GM12878 (cell line): Measurements from ENCODE around the gene TBX10. TPM values are rescaled to one million over a fixed set of nuclear protein-coding genes. Genes with fewer than 3 reads are reported as not detected.

Source experiments
- ATAC-seq: fragments of 200-7000 bp; cut with Tn5 transposase; 3 replicates; pipeline ENCODE4 v1.9.1; 2020; ENCODE audit warnings: mild to moderate bottlenecking, moderate library complexity
- BruUV-seq: library from RNA; stranded (reverse); fragments of 400-500 nt; replicated peaks from 2 replicates; lab custom pipeline; 2021; lab: Mats Ljungman, UMichigan
- CTCF ChIA-PET: fragments of 300-600 bp; sonication (Branson Sonifier 250); formaldehyde crosslinking; extraction: SDS; loops from one replicate; lab custom pipeline; 2021; ENCODE audit warnings: inconsistent platforms; lab: Yijun Ruan, JAX
- POLR2A ChIA-PET: fragments of 350-600 bp; formaldehyde crosslinking; extraction: SDS; loops from one replicate; lab custom pipeline; 2021; ENCODE audit warnings: inconsistent platforms; lab: Charles Lee
- RAD21 ChIA-PET: fragments of 300-600 bp; sonication (Branson Sonifier 250); formaldehyde crosslinking; loops from one replicate; lab custom pipeline; 2023; ENCODE audit warnings: antibody characterized with exemption; ENCODE audit not compliant: unreplicated experiment; lab: Charles Lee
- SMC1A ChIA-PET: fragments of 300-600 bp; sonication (Branson Sonifier 250); formaldehyde crosslinking; loops from one replicate; lab custom pipeline; 2023; ENCODE audit not compliant: unreplicated experiment, uncharacterized antibody; lab: Charles Lee
- DNase-seq: peaks from one replicate; pipeline ENCODE4 v3.0.0-alpha.2; 2011; ENCODE audit warnings: low read depth, low spot score
- FAIRE-seq: peaks from 3 replicates; lab custom pipeline; 2011; peaks lifted over from hg19 to GRCh38; lab: Jason Lieb, UNC
- H2AFZ ChIP-seq: 2 replicates; pipeline ENCODE4 v1.6.0; 2011; ENCODE audit warnings: low read depth, low read length, control low read depth; ENCODE audit not compliant: control insufficient read depth
- H3K27ac ChIP-seq: 2 replicates; pipeline ENCODE4 v1.5.1; 2011; ENCODE audit warnings: control low read depth; ENCODE audit not compliant: control insufficient read depth, insufficient read depth
- H3K27me3 ChIP-seq, 2 experiments: replicated peaks in 1 of 2; 2 replicates each; pipeline versions ENCODE4 v1.6.0 to v1.6.1; 2011; ENCODE audit warnings: low read length in 1 of 2; ENCODE audit not compliant: control insufficient read depth in 2 of 2, insufficient read depth in 2 of 2
- H3K36me3 ChIP-seq, 2 experiments: 2 replicates each; pipeline ENCODE4 v1.5.1; 2011; ENCODE audit warnings: low read length in 1 of 2; ENCODE audit not compliant: control insufficient read depth in 2 of 2, insufficient read depth in 2 of 2
- H3K4me1 ChIP-seq: 2 replicates; pipeline ENCODE4 v1.6.1; 2011; ENCODE audit warnings: mild to moderate bottlenecking, low read length, moderate library complexity, mixed read lengths; ENCODE audit not compliant: control insufficient read depth, insufficient read depth
- H3K4me2 ChIP-seq: 2 replicates; pipeline ENCODE4 v1.6.0; 2011; ENCODE audit warnings: control low read depth; ENCODE audit not compliant: control insufficient read depth, insufficient read depth
- H3K4me3 ChIP-seq: fragments of 200-600 bp; sonication (generic); 2 replicates; pipeline ENCODE4 v1.5.1; 2016
- H3K79me2 ChIP-seq: 2 replicates; pipeline ENCODE4 v1.6.0; 2011; ENCODE audit warnings: low read length; ENCODE audit not compliant: control insufficient read depth, insufficient read depth
- H3K9ac ChIP-seq: 2 replicates; pipeline ENCODE4 v1.8.0; 2011; ENCODE audit warnings: low read length, control low read depth, mixed read lengths; ENCODE audit not compliant: control insufficient read depth, insufficient read depth
- H3K9me3 ChIP-seq: replicated peaks from 3 replicates; pipeline ENCODE4 v1.5.1; 2011; ENCODE audit warnings: mild to moderate bottlenecking, low read length; ENCODE audit not compliant: control insufficient read depth, insufficient read depth
- H4K20me1 ChIP-seq: 2 replicates; pipeline ENCODE4 v1.6.0; 2011; ENCODE audit not compliant: control insufficient read depth, insufficient read depth
- ASH2L ChIP-seq: fragments of 300-600, 200-600 bp; sonication (generic); IDR thresholded peaks from 2 replicates; pipeline ENCODE4 v1.6.1; 2017; ENCODE audit warnings: low read depth, mild to moderate bottlenecking, borderline replicate concordance
- BMI1 ChIP-seq: fragments of 450-650 bp; IDR thresholded peaks from 2 replicates; pipeline ENCODE4 v1.6.1; 2016; ENCODE audit warnings: mild to moderate bottlenecking, moderate library complexity, borderline replicate concordance
- CHD1 ChIP-seq: IDR thresholded peaks from 2 replicates; pipeline ENCODE4 v1.6.1; 2012; ENCODE audit warnings: low read depth, low read length, improper control_type of control experiment
- EGR1 ChIP-seq, 2 experiments: IDR thresholded peaks; 1 replicate in 1 of 2; 2 replicates in 1 of 2; pipeline ENCODE4 v1.6.1; 2011 to 2012; ENCODE audit warnings: low read depth in 2 of 2, low read length in 2 of 2, borderline replicate concordance in 1 of 2, mild to moderate bottlenecking in 1 of 2, moderate library complexity in 1 of 2
- NBN ChIP-seq: fragments of 450-650 bp; IDR thresholded peaks from 2 replicates; pipeline ENCODE4 v1.6.1; 2016
- NFYB ChIP-seq: IDR thresholded peaks from 2 replicates; pipeline ENCODE4 v1.6.1; 2011; ENCODE audit warnings: low read depth, mild to moderate bottlenecking, low read length, improper control_type of control experiment, moderate library complexity; ENCODE audit not compliant: insufficient read depth
- SUZ12 ChIP-seq: fragments of 200-600 bp; sonication (generic); IDR thresholded peaks from one replicate; pipeline ENCODE4 v1.6.1; 2018; ENCODE audit warnings: antibody characterized with exemption, mild to moderate bottlenecking; ENCODE audit not compliant: unreplicated experiment
- TCF7 ChIP-seq: IDR thresholded peaks from 2 replicates; pipeline ENCODE4 v1.6.1; 2014; ENCODE audit warnings: antibody characterized with exemption, borderline replicate concordance
- ZNF274 ChIP-seq: IDR thresholded peaks from one replicate; pipeline ENCODE4 v1.8.0; 2011; ENCODE audit not compliant: insufficient read length, insufficient read depth
- WGBS: methylation state at CpG from one replicate; pipeline ENCODE4 v1.1.6; 2016; ENCODE audit warnings: low lambda C conversion rate; ENCODE audit not compliant: insufficient replicate concordance, insufficient coverage; ENCODE audit errors: missing lambda C conversion rate; 5-methylcytosine and 5-hydroxymethylcytosine counted together
- in situ Hi-C: fragments of 300-500 bp; cut with MboI; formaldehyde crosslinking; loops from 9 replicates; pipeline ENCODE4 v1.14.3; 2018; ENCODE audit warnings: mixed read lengths
- intact Hi-C: fragments of 100-400 bp; cut with micrococcal nuclease; formaldehyde crosslinking; loops from one replicate; pipeline ENCODE4 v1.14.2; 2022; ENCODE audit not compliant: unreplicated experiment
- polyA plus RNA-seq, 11 experiments: library from polyadenylated mRNA; depleted of rRNA in 4 of 11; unstranded in 6 of 11; stranded (reverse) in 5 of 11; fragments of >200 nt; fragmentation: Nextera tagmentation in 4 of 11; fragmentation: Illumina TruSeq in 1 of 11; extraction: Ambion mirVana in 4 of 11; extraction: Trizol in 1 of 11; gene quantifications; 1 replicate in 1 of 11; 2 replicates in 10 of 11; pipeline versions ENCODE4 v1.2.1 to v1.2.3, GENCODE V29; 2011 to 2016; ENCODE audit warnings: inconsistent platforms in 2 of 11, missing spikeins in 2 of 11, low read depth in 1 of 11
- total RNA-seq, 4 experiments: library from RNA; depleted of rRNA in 3 of 4; stranded (reverse); fragments of >200 nt in 3 of 4; fragmentation: Illumina TruSeq in 1 of 4; extraction: Trizol in 1 of 4; gene quantifications; 2 replicates each; pipeline versions ENCODE4 v1.2.1 to v1.2.3, GENCODE V29; 2013 to 2021
- TF ChIP-seq, protein P1 (sequence below): fragments of 150-350 bp; IDR thresholded peaks from 2 replicates; pipeline ENCODE4 v1.6.1; 2014; ENCODE audit warnings: mild to moderate bottlenecking, low read depth, low read length
- TF ChIP-seq, protein P2 (sequence below): fragments of 450-650 bp; IDR thresholded peaks from 2 replicates; pipeline ENCODE4 v1.6.1; 2017; ENCODE audit warnings: low read depth, mild to moderate bottlenecking, moderate library complexity
- TF ChIP-seq, protein P3 (sequence below): IDR thresholded peaks from 2 replicates; pipeline ENCODE4 v1.6.1; 2012; ENCODE audit warnings: mild to moderate bottlenecking, low read depth, low read length

Gene TBX10
- total and polyA plus RNA-seq, 10 of the 15 experiments (the other 5 are each of a cell fraction or from before 2014, with no cell fraction given), result 0.10 to 0.44 (median 0.20) TPM; not detected in 4

DNA sequence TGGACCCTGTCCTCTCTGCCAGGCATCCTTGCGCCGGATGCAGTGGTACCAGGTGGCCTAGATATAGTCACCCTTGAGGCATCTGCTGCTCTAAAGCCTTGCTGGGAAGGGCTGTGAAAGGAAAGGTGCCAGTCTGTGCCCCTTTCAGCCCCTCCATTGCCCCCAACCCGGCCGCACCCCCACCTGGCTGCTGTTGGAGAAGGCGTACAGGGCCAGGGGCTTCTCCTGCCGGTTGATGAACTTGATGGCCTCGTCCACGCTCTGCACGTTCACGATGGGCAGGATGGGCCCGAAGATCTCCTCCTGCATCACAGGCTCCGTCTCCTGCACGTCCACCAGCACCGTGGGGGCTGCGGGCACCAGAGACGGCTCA lies 24.6 kb upstream of the TBX10 start (continued):
- TF ChIP-seq ZNF274, result no peak

DNA sequence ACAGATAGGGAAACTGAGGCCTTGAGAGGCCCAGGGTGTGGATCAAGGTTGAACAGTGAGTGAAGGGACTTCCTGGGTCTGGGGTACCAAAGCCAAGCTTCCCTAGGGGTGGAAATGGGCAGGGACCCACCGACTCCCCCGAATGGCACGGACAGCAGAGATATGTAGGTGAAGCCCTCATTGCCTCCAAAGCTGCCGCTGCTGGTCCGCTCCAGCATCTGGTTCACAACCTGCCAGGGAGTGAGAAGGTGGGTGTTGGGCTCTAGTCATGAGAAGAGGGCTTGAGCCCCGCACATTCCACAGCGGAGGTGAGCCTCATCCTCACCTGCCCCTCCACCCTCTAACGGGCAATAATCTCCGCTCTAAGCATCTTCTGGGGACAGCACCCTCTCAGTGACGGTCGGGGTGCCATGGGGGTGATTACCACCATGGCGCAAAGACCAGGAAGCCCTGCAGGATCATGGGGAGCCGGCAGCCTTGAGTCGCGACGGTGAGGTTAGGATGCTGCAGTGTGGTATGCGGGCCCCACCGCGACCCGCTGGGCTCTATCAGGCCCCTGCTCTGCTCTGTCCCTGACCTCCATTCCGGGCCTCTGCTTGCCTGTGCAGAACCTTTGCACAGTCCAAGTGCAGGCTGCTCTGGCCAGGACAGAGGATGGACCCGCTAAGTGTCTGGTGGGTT lies 24.1 kb upstream of the TBX10 start:
- Histone ChIP-seq H3K79me2 (no peaks in the 10 kb centered on the region), H3K4me1 (peaks cover 16% of the 10 kb centered on the region), H3K27ac (no peak overlapping the region), H2AFZ (no peak overlapping the region), H3K9ac (no peak overlapping the region), H3K9me3 (no peaks in the 10 kb centered on the region), H3K4me3 (no peak overlapping the region), H3K27me3 (peaks cover 0 to 2% of the 10 kb centered on the region in 2 experiments; a peak in 2 of 4 replicates), H3K4me2 (no peak overlapping the region), H4K20me1 (no peaks in the 10 kb centered on the region), H3K36me3 (no peaks in the 10 kb centered on the region)
- FAIRE-seq, result no peak
- WGBS, result 74% methylated on average over 22 of the region's 22 CpGs
- TF ChIP-seq CHD1 (no peak), TCF7 (no peak), EGR1 (IDR thresholded peaks at IDR 0.05; ENCODE audit: borderline replicate concordance in 1 of 2, low read depth in 2 of 2, low read length in 2 of 2) (no peak), ASH2L (no peak), SUZ12 (no peak), NBN (no peak), NFYB (no peak), BMI1 (no peak)
- TF ChIP-seq, protein P1, sequence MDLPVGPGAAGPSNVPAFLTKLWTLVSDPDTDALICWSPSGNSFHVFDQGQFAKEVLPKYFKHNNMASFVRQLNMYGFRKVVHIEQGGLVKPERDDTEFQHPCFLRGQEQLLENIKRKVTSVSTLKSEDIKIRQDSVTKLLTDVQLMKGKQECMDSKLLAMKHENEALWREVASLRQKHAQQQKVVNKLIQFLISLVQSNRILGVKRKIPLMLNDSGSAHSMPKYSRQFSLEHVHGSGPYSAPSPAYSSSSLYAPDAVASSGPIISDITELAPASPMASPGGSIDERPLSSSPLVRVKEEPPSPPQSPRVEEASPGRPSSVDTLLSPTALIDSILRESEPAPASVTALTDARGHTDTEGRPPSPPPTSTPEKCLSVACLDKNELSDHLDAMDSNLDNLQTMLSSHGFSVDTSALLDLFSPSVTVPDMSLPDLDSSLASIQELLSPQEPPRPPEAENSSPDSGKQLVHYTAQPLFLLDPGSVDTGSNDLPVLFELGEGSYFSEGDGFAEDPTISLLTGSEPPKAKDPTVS, result no peak
- TF ChIP-seq, protein P2, sequence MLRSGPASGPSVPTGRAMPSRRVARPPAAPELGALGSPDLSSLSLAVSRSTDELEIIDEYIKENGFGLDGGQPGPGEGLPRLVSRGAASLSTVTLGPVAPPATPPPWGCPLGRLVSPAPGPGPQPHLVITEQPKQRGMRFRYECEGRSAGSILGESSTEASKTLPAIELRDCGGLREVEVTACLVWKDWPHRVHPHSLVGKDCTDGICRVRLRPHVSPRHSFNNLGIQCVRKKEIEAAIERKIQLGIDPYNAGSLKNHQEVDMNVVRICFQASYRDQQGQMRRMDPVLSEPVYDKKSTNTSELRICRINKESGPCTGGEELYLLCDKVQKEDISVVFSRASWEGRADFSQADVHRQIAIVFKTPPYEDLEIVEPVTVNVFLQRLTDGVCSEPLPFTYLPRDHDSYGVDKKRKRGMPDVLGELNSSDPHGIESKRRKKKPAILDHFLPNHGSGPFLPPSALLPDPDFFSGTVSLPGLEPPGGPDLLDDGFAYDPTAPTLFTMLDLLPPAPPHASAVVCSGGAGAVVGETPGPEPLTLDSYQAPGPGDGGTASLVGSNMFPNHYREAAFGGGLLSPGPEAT, result no peak
- TF ChIP-seq, protein P3, sequence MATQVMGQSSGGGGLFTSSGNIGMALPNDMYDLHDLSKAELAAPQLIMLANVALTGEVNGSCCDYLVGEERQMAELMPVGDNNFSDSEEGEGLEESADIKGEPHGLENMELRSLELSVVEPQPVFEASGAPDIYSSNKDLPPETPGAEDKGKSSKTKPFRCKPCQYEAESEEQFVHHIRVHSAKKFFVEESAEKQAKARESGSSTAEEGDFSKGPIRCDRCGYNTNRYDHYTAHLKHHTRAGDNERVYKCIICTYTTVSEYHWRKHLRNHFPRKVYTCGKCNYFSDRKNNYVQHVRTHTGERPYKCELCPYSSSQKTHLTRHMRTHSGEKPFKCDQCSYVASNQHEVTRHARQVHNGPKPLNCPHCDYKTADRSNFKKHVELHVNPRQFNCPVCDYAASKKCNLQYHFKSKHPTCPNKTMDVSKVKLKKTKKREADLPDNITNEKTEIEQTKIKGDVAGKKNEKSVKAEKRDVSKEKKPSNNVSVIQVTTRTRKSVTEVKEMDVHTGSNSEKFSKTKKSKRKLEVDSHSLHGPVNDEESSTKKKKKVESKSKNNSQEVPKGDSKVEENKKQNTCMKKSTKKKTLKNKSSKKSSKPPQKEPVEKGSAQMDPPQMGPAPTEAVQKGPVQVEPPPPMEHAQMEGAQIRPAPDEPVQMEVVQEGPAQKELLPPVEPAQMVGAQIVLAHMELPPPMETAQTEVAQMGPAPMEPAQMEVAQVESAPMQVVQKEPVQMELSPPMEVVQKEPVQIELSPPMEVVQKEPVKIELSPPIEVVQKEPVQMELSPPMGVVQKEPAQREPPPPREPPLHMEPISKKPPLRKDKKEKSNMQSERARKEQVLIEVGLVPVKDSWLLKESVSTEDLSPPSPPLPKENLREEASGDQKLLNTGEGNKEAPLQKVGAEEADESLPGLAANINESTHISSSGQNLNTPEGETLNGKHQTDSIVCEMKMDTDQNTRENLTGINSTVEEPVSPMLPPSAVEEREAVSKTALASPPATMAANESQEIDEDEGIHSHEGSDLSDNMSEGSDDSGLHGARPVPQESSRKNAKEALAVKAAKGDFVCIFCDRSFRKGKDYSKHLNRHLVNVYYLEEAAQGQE, result no peak
- BruUV-seq, result no TSS peak
- ATAC-seq, result no peak
- SMC1A ChIA-PET, result interaction anchor here (1.5 kb wide), 1 partner anchor 15 kb away, joined by 3 read pairs; no protein-coding TSS in a partner anchor
- DNase-seq, result no peak
- in situ Hi-C loops (no loop called here), intact Hi-C loops (no loop called here)
- RAD21 ChIA-PET, result no interaction called here
- POLR2A ChIA-PET, result no interaction called here
- CTCF ChIA-PET, result interaction anchor here (1.1 kb wide), 1 partner anchor 35 kb away, joined by 3 read pairs; no protein-coding TSS in a partner anchor
